Duodenal mucosa (tissue), 2 donors: ENCODE data around the gene CSRP1.

Experiments used
- H3K27ac ChIP-seq: one replicate; pipeline ENCODE4 v1.7.0; 2013; ENCODE audit warnings: low read depth, low read length
- H3K27me3 ChIP-seq, 2 donors: one replicate each; pipeline ENCODE4 v1.7.0; 2013; ENCODE audit warnings: low read length in 2 of 2, control low read depth in 1 of 2; ENCODE audit not compliant: insufficient read depth in 2 of 2, control insufficient read depth in 1 of 2
- H3K36me3 ChIP-seq, 2 donors: one replicate each; pipeline ENCODE4 v1.7.0; 2013; ENCODE audit warnings: low read length in 2 of 2, control low read depth in 1 of 2; ENCODE audit not compliant: insufficient read depth in 2 of 2, control insufficient read depth in 1 of 2
- H3K4me1 ChIP-seq, 2 donors: one replicate each; pipeline ENCODE4 v1.7.0; 2013; ENCODE audit warnings: low read length in 2 of 2, control low read depth in 1 of 2; ENCODE audit not compliant: insufficient read depth in 2 of 2, control insufficient read depth in 1 of 2
- H3K4me3 ChIP-seq, 2 donors: one replicate each; pipeline ENCODE4 v1.7.0; 2013; ENCODE audit warnings: low read length in 2 of 2, low read depth in 1 of 2
- H3K9ac ChIP-seq, 2 donors: one replicate each; pipeline ENCODE4 v1.7.0; 2013; ENCODE audit warnings: low read length in 2 of 2, low read depth in 1 of 2
- H3K9me3 ChIP-seq, 2 donors: one replicate each; pipeline ENCODE4 v1.7.0; 2013; ENCODE audit warnings: low read length in 2 of 2, control low read depth in 1 of 2; ENCODE audit not compliant: control insufficient read depth in 1 of 2

Gene CSRP1

DNA sequence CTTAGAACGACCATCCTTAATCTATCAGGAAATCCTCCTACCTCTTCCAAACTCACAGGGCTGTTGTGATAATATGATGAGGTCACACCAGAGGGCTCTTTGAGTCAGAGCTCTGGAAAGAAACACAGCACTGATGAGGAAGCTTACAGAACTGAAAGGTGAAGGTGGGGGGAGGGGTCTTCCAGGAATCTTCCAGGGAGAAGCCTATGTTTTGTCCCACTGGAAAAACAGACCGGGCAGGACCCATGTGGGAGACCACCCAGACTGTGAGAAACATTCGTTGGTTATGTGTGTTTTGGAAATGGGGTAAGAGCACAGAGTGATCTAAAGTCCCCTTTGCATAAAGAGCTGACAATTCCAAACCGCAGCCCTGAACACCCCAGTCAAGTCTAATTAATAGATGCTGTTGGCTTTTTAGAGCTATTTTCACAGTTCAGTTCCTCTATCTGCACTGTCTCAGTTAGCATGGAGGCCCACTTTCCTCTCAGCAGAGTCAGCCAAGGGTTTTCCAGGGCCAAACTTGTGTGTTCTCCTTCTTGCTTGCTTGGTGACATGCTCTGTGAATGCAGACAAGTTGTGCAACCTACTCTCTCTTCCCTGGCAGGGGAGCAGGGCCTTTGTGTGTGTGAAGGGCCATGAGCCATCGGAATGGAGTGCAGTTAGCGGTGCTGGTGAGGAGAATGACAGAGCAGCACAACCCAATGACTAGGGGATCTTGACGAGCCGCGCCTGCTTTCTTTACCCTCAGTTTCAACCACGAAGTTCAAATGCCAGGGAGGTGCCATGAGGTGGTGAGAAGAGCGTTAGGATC lies 50.2 kb downstream of the CSRP1 start:
- H3K27ac ChIP-seq, result no peak overlapping the region
- H3K4me3 ChIP-seq, result no peak overlapping the region
- no peak overlapping the region for H3K9ac ChIP-seq
- H3K4me1 ChIP-seq, result peaks cover 6 to 10% of the 10 kb centered on the region in 2 donors
- H3K27me3 ChIP-seq, result no peaks in the 10 kb centered on the region
- H3K36me3 ChIP-seq, result no peaks in the 10 kb centered on the region
- no peaks in the 10 kb centered on the region for H3K9me3 ChIP-seq

DNA sequence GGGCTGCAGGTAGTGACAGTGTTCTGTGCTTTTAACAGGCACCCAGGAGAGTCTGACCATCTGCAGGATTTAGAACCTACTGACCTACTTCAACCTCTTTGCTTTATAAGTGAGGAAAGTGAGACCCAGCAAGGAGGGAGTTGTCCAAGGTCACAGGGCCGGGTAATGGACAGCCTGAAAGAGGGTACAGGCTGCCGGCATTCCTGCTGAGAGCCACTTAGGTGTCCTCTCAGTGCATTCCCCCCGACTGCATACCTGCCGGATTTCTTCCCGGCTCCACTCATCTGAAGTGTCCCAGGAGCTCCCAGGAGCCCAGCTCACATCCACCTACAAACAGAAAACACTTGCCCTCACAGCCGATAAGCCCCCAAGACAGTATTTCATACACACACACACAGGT lies 51.8 kb downstream of the CSRP1 start:
- no peaks in the 10 kb centered on the region for H3K36me3 ChIP-seq
- no peak overlapping the region for H3K9ac ChIP-seq
- H3K27me3 ChIP-seq, result no peaks in the 10 kb centered on the region
- H3K4me1 ChIP-seq, result peaks cover 6 to 10% of the 10 kb centered on the region in 2 donors
- no peaks in the 10 kb centered on the region for H3K9me3 ChIP-seq
- no peak overlapping the region for H3K27ac ChIP-seq
- no peak overlapping the region for H3K4me3 ChIP-seq

GRCh38 chr1:201454608-201455007 lies 52.3 kb downstream of the CSRP1 start:
- H3K36me3 ChIP-seq, result no peaks in the 10 kb centered on the region
- H3K27me3 ChIP-seq, result no peaks in the 10 kb centered on the region
- peak overlapping the region; percentile 3 for H3K27ac ChIP-seq
- H3K9ac ChIP-seq, result no peak overlapping the region
- H3K4me3 ChIP-seq, result no peak overlapping the region
- H3K4me1 ChIP-seq, result peaks cover 6 to 12% of the 10 kb centered on the region in 2 donors
- H3K9me3 ChIP-seq, result no peaks in the 10 kb centered on the region

DNA sequence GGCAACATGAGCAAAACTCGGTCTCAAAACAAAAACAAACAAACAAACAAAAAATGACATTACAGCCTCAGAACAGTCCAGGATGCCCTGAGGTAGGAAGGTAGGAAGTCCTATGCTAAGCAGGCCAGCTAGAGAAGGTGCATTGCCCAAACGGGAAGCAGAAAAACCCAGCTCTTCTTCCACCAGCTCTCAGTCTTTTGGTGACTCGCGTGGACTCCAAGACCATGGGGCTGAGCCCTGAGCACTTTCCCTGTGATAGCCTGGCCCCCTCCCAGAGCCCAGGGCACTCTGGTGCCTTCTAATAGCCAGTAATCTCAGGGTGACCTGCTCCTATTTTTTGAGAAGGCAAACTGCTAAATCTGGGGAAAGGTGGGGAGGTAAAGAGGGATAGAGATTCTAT lies 54.1 kb downstream of the CSRP1 start:
- Histone ChIP-seq H3K4me1 (peaks cover 10 to 19% of the 10 kb centered on the region in 2 donors), H3K9ac (no peak overlapping the region), H3K27me3 (no peaks in the 10 kb centered on the region), H3K4me3 (no peak overlapping the region), H3K9me3 (no peaks in the 10 kb centered on the region), H3K27ac (no peak overlapping the region), H3K36me3 (no peaks in the 10 kb centered on the region)

- H3K9me3 ChIP-seq, result no peaks in the 10 kb centered on the region
- peaks cover 10 to 15% of the 10 kb centered on the region in 2 donors for H3K4me1 ChIP-seq
- no peaks in the 10 kb centered on the region for H3K27me3 ChIP-seq
- H3K27ac ChIP-seq, result no peak overlapping the region
- H3K9ac ChIP-seq, result no peak overlapping the region
- H3K4me3 ChIP-seq, result no peak overlapping the region
- H3K36me3 ChIP-seq, result no peaks in the 10 kb centered on the region
Measured at GRCh38 chr1:201450721-201451291, 56.1 kb downstream of the CSRP1 start.

GRCh38 chr1:201448990-201449389 lies 57.9 kb downstream of the CSRP1 start:
- no peaks in the 10 kb centered on the region for H3K27me3 ChIP-seq
- peaks cover 10 to 15% of the 10 kb centered on the region in 2 donors for H3K4me1 ChIP-seq
- no peak overlapping the region for H3K9ac ChIP-seq
- H3K27ac ChIP-seq, result no peak overlapping the region
- no peaks in the 10 kb centered on the region for H3K36me3 ChIP-seq
- no peak overlapping the region for H3K4me3 ChIP-seq
- no peaks in the 10 kb centered on the region for H3K9me3 ChIP-seq

GRCh38 chr1:201447903-201448871 lies 58.7 kb downstream of the CSRP1 start:
- no peak overlapping the region for H3K4me3 ChIP-seq
- no peaks in the 10 kb centered on the region for H3K9me3 ChIP-seq
- H3K9ac ChIP-seq, result no peak overlapping the region
- H3K27ac ChIP-seq, result no peak overlapping the region
- no peaks in the 10 kb centered on the region for H3K36me3 ChIP-seq
- peaks cover 10 to 15% of the 10 kb centered on the region in 2 donors for H3K4me1 ChIP-seq
- H3K27me3 ChIP-seq, result no peaks in the 10 kb centered on the region

- Histone ChIP-seq H3K9ac (no peak overlapping the region), H3K4me3 (no peak overlapping the region), H3K27ac (no peak overlapping the region), H3K27me3 (no peaks in the 10 kb centered on the region), H3K4me1 (peaks cover 4 to 10% of the 10 kb centered on the region in 2 donors), H3K9me3 (no peaks in the 10 kb centered on the region), H3K36me3 (no peaks in the 10 kb centered on the region)
Measured at GRCh38 chr1:201445310-201445709, 61.6 kb downstream of the CSRP1 start.

- H3K36me3 ChIP-seq, result no peaks in the 10 kb centered on the region
- H3K9me3 ChIP-seq, result no peaks in the 10 kb centered on the region
- no peak overlapping the region for H3K27ac ChIP-seq
- no peak overlapping the region for H3K9ac ChIP-seq
- H3K4me1 ChIP-seq, result peaks cover 4 to 8% of the 10 kb centered on the region in 2 donors
- no peak overlapping the region for H3K4me3 ChIP-seq
- no peaks in the 10 kb centered on the region for H3K27me3 ChIP-seq
Measured at GRCh38 chr1:201444792-201445191, 62.1 kb downstream of the CSRP1 start.

GRCh38 chr1:201443747-201444146 lies 63.2 kb downstream of the CSRP1 start:
- Histone ChIP-seq H3K4me1 (peaks cover 4 to 8% of the 10 kb centered on the region in 2 donors), H3K27ac (no peak overlapping the region), H3K36me3 (no peaks in the 10 kb centered on the region)

More at GRCh38 chr1:201443747-201444146, 63.2 kb downstream of the CSRP1 start:
- Histone ChIP-seq H3K27me3 (no peaks in the 10 kb centered on the region), H3K9me3 (no peaks in the 10 kb centered on the region), H3K4me3 (no peak overlapping the region), H3K9ac (no peak overlapping the region)
